Measurements from ENCODE around the gene BCL3. TPM values are rescaled to one million over a fixed set of nuclear protein-coding genes. Genes with fewer than 3 reads are reported as not detected.

The BCL3 gene
- total and polyA plus RNA-seq, 2 of the 13 experiments (the other 11 are each of a cell fraction or from before 2014, with no cell fraction given): 2.3 to 4.0 TPM

DNA sequence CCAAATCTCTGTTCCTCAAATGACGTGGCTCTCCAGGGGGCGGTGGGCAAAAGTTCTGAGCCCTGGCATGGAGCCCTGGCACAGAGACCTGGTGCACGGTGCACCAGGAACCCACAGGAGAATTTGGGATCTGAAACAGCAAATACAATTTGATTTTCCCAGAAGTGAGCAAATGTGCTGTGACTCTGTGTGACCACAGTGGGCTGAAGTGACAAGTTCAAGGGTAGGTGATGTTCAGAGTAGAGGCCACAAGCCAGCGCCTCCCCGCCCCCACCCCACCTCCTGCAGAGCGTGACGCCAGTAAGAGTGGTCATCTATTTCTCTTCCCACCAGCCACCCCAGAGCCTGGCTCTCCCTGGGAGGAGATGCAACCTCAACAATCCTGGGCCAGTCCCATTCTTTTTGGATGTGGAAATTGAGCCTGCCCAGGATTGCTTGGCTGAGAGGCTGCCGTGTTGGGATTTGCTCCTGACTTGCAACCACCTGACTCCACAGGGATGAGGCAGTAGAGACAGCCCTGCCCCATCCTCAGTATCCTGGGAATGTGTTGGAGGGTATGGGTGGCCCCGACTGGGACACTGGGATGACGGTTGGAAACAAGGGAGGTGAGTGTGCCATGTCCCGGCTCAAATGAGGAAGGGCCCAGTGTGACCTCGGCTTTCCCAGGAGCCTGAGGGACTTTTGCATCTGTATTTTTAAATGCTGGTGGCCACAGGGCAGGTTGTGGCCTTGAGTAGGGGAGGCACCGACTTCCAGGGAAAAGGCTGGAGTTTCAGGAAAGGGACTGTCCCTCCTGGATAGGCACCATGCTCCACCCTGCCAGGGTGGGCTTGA, 11.1 kb upstream of the BCL3 start (continued):
- TF ChIP-seq, protein P1, sequence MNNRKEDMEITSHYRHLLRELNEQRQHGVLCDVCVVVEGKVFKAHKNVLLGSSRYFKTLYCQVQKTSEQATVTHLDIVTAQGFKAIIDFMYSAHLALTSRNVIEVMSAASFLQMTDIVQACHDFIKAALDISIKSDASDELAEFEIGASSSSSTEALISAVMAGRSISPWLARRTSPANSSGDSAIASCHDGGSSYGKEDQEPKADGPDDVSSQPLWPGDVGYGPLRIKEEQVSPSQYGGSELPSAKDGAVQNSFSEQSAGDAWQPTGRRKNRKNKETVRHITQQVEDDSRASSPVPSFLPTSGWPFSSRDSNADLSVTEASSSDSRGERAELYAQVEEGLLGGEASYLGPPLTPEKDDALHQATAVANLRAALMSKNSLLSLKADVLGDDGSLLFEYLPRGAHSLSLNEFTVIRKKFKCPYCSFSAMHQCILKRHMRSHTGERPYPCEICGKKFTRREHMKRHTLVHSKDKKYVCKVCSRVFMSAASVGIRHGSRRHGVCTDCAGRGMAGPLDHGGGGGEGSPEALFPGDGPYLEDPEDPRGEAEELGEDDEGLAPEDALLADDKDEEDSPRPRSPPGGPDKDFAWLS (CRISPR knock-in tag; IDR thresholded peaks at IDR 0.05; ENCODE audit: borderline replicate concordance): no peak
- TF ChIP-seq TAF1 (CRISPR knock-in tag; IDR thresholded peaks at IDR 0.05): no peak
- no peak for TF ChIP-seq BRCA1 (CRISPR knock-in tag; IDR thresholded peaks at IDR 0.05)
- peak; percentile 90 for TF ChIP-seq RARA (CRISPR knock-in tag; IDR thresholded peaks at IDR 0.05)
- no peak for TF ChIP-seq ZNF234 (CRISPR knock-in tag; conservative IDR thresholded peaks at IDR 0.05)

DNA sequence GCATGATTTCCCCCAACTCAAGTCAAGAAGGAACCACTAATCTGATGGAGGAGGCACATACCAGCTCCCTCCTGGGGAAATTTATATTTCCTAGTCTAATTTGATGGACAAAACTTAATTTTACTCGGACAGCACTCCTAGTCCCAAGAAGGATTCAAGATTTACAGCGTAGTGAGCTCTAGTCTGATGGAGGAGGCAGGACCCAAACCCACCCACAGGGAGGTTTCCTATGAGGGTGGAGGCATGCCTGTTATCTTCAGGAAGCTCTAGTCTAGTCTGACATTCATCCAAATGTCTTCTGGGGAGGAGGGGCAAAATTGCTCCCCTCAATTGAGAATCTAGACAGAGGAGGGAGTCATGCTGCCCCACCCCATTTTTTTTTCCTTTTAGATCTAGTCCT, 10.4 kb upstream of the BCL3 start:
- H3K9me3 ChIP-seq (ENCODE audit: low read length): no peaks in the 10 kb centered on the region
- H3K27me3 ChIP-seq (ENCODE audit: control insufficient read depth in 1 of 2, insufficient read depth in 2 of 2, low read length in 2 of 2): no peaks in the 10 kb centered on the region
- ATAC-seq (no peak), DNase-seq (ENCODE audit: low spot score) (no peak), FAIRE-seq (no peak)
- no peak overlapping the region for H3K27ac ChIP-seq (ENCODE audit: extremely low read length, insufficient read depth, low read length)
- TF ChIP-seq MTF1 (CRISPR knock-in tag; IDR thresholded peaks at IDR 0.05) (no peak), ZNF460 (CRISPR knock-in tag; IDR thresholded peaks at IDR 0.05; ENCODE audit: borderline replicate concordance) (no peak), ZMYM2 (CRISPR knock-in tag; IDR thresholded peaks at IDR 0.05) (no peak), ZSCAN22 (CRISPR knock-in tag; IDR thresholded peaks at IDR 0.05) (peak; percentile 98)
- H3K79me2 ChIP-seq (ENCODE audit: insufficient read depth, low read length): no peaks in the 10 kb centered on the region
- 38% methylated on average over 2 of the region's 2 CpGs for WGBS (ENCODE audit: low lambda C conversion rate)
- H3K9ac ChIP-seq (ENCODE audit: insufficient read depth, low read depth, low read length): no peak overlapping the region
- no peaks in the 10 kb centered on the region for H3K36me3 ChIP-seq (replicated peaks in 1 of 2; ENCODE audit: control insufficient read depth in 1 of 2, insufficient read depth in 2 of 2, low read length in 2 of 2)
- in situ Hi-C loops (cut with HindIII; ENCODE audit: extremely low pct_ligation_motif_present, low pct_unique_long_range_greater_than_20kb): no loop called here
- 0 out of 2 replicates have a peak overlapping the region, but pooled peaks have one; percentile 55 for H3K4me2 ChIP-seq (ENCODE audit: low read depth, low read length)
- ChIA-PET CTCF (ENCODE audit: low intra/inter-chr PET ratio, low total read pairs) (interaction anchor here (1.0 kb wide), 1 partner anchor 14 kb away, joined by 3 read pairs; no protein-coding TSS in a partner anchor), POLR2A (no interaction called here)
- peaks cover 81% of the 10 kb centered on the region for H3K4me1 ChIP-seq (ENCODE audit: insufficient read depth, low read length)
- intact Hi-C loops (cut with micrococcal nuclease; ENCODE audit: unreplicated experiment): no loop called here
- BruUV-seq (replicated peaks): no TSS peak
- no peaks in the 10 kb centered on the region for H4K20me1 ChIP-seq (ENCODE audit: insufficient read depth, low read length)
- no peak overlapping the region for H2AFZ ChIP-seq (ENCODE audit: low read length)
- H3K4me3 ChIP-seq (replicated peaks in 1 of 3; ENCODE audit: insufficient read depth in 1 of 3, low read depth in 2 of 3, low read length in 3 of 3): no peak overlapping the region
